HG03521 (cell line): Measurements from ENCODE around the gene RBMY1A1.
A peak's percentile ranks its signal among the peaks of the same experiment; 100 is the strongest.
"Not testable (repeated sequence)": the region's sequence is repeated elsewhere in the genome, so short reads cannot be mapped to it uniquely, and the experiment has no call there.

ENCODE experiments used
- ATAC-seq: cut with Tn5 transposase; IDR thresholded peaks from one replicate; pipeline ENCODE4 v1.9.1; 2021; ENCODE audit warnings: mild to moderate bottlenecking, moderate library complexity; ENCODE audit not compliant: unreplicated experiment

RBMY1A1 gene

DNA sequence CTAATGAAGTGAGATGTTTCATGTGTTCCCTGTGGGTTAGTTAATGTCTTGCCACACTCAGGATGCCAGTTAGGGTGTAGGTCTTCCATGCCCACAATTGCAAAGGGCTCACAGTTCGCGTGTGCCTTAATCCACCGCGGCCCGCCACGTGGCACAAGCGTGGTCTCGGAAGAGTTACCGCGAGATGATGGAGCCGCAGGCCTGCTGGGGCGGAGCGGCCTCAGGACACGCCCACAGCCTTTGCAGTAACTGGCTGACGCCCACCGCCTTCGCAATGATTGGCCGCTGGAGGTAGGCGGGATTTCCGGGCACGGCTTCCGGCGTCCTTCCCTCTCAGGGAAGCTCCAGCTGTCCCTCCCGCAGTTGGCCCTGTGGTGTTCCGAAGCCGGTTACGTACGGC, at the start of gene RBMY1A1:
Gene RBMY1A1 (plus strand): TSS at position 301 of the 400 bp plus-strand sequence. CDS start 2,013 bp downstream, outside the sequence.
- not testable (repeated sequence) for ATAC-seq

DNA sequence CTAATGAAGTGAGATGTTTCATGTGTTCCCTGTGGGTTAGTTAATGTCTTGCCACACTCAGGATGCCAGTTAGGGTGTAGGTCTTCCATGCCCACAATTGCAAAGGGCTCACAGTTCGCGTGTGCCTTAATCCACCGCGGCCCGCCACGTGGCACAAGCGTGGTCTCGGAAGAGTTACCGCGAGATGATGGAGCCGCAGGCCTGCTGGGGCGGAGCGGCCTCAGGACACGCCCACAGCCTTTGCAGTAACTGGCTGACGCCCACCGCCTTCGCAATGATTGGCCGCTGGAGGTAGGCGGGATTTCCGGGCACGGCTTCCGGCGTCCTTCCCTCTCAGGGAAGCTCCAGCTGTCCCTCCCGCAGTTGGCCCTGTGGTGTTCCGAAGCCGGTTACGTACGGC, 23.6 kb upstream of the RBMY1A1 start, which contains the start of gene RBMY1B:
Gene RBMY1B (plus strand): TSS at position 301 of the 400 bp plus-strand sequence. CDS start 2,013 bp downstream, outside the sequence.
- ATAC-seq: not testable (repeated sequence)

DNA sequence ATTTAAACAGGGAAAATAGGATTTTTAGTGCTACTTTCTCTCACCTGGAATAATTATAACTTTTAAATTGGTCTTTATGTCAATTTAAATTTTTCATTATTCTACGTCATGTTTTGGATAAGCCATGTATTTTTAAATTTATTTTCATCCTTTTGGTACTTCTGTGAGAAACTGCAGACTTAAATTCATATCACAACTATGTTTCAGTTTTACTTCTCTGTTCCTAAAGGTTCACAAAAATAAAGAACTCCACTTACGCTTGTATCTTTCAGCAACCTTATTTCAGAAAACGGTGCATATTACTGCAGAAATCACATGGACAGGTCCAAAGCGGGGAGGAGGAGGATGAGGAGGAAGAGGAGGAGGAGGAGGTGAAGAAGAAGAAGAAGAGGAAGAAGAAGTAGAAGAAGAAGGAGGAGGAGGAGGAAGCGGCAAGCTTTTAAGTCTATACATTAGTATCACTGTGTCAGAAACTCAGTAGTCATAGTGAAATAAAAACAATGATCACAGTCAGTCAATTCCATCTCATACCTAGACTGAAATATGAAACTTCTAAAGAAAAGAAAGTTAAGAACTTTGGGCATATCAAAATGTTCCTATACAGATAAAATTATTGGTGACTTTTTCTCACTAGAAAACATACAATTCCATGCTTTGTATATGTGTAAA, 24.8 kb downstream of the RBMY1A1 start:
- ATAC-seq: peak; percentile 91

DNA sequence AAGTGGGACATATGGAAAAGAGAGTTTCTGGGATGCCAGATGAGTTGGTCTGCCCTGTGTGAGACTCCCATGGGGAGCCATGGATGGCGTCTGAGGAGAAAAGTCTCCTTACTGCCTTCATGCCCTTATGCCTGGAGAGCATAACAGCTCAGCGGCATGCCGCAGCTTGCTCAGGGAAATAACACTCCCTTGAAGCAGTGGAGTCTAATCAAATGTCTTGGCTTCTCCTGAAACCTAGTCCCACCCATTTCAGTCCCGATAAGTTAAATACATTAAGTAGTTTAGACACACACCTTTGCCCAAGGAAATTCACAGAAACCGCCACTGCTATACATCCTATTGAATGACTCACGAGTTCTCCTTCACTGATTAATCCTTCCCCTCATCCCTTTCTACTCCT, 50.8 kb downstream of the RBMY1A1 start:
- ATAC-seq: no peak

DNA sequence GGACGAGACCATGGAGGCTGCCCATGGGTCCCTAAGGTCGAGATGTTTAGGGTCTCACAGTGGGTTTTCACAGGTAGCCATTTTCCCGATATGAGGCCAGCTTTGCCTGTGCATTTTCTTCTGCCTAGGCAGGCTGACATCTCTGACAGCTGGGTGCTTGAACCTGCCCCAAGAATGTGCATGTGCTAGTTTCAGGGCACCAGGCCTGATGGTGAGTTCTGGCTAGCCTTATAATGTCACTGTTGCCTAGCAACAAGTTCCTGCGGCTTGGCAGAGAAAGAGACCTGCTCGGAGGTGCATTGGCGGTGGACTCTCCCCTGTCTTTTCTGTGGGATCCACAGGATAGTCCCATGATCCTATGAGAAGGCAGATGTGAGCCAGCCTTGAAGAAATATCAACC, 51.8 kb downstream of the RBMY1A1 start:
- not testable (repeated sequence) for ATAC-seq

DNA sequence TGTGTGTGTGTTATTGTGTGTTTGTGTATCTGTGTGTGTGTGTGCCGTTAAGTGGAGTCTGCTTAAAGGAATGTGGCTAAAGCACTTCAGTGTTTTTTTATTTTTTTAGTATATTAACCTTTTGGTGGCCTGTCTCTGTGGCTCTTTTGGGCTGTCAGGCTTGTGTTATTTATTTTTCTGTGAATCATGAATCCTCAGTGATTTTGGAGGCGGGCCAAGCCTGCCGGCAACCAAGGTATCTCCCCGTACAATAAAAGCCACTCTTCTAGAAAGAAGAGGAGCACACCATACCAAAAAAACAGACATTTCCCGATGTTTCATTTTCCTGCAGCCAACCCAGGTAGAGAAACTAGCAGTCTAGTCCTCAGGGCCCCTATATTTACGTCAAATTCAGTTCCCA, 57.4 kb downstream of the RBMY1A1 start:
- no peak for ATAC-seq

DNA sequence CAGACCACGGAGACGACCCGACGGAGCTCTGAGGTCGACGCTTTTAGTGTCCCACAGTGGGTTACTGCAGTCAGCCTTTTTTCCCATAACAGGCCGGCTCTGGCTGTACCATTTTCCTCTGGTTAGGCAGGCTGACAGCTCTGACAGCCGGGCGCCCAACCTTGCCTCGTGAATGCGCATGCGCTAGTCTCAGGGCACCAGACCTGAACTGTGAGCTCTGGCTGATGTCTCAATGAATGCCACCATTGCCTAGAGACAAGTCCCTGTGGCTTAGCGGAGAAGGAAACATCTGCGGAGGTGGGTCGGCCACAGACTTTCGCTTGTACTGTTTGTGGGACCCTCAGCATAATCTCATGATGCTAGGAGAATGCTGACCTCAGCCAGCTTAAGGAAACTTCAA, 61.6 kb downstream of the RBMY1A1 start:
- not testable (repeated sequence) for ATAC-seq
